Coronary artery (tissue), 2 donors: ENCODE measurements around the gene TTLL11.
A peak's percentile ranks its signal among the peaks of the same experiment; 100 is the strongest.

Experiments
- DNase-seq: peaks from one replicate; pipeline ENCODE4 v3.0.0-alpha.2; 2017; ENCODE audit warnings: low spot score
- H3K27ac ChIP-seq, 2 donors: fragments of 200-600 bp; sonication (generic); one replicate each; pipeline ENCODE4 v1.5.1; 2016 to 2019
- H3K4me3 ChIP-seq: fragments of 200-600 bp; sonication (generic); 2 replicates; pipeline ENCODE4 v1.5.1; 2016; ENCODE audit warnings: mild to moderate bottlenecking, moderate library complexity
- CTCF ChIP-seq: fragments of 200-600 bp; sonication (generic); IDR thresholded peaks from one replicate; pipeline ENCODE4 v1.5.1; 2019; ENCODE audit warnings: antibody characterized with exemption

Gene TTLL11

GRCh38 chr9:122096620-122097415, 3.7 kb upstream of the TTLL11 start:
- TF ChIP-seq CTCF, result no peak
- no peak overlapping the region for H3K27ac ChIP-seq
- no peak overlapping the region for H3K4me3 ChIP-seq
- peak; percentile 2 for DNase-seq

GRCh38 chr9:122095010-122095767, 2.1 kb upstream of the TTLL11 start:
- DNase-seq, result peak; percentile 70

GRCh38 chr9:122091682-122092592, 1.2 kb downstream of the TTLL11 start:
- Histone ChIP-seq H3K4me3 (peak overlapping the region; percentile 93), H3K27ac (peak overlapping the region; percentile 75 to 91)
- no peak for TF ChIP-seq CTCF
- peak; percentile 7 for DNase-seq

More at GRCh38 chr9:122095010-122095767, 2.1 kb upstream of the TTLL11 start:
- no peak overlapping the region for H3K27ac ChIP-seq
- no peak overlapping the region for H3K4me3 ChIP-seq
- peak; percentile 51 for TF ChIP-seq CTCF

GRCh38 chr9:122090981-122091380, 2.1 kb downstream of the TTLL11 start:
- Histone ChIP-seq H3K27ac (peak overlapping the region in 1 of 2 donors; percentile 91), H3K4me3 (peak overlapping the region; percentile 93)
- no peak for TF ChIP-seq CTCF
- no peak for DNase-seq

- Histone ChIP-seq H3K27ac (no peak overlapping the region), H3K4me3 (peak overlapping the region; percentile 8)
- TF ChIP-seq CTCF, result no peak
- DNase-seq, result peak; percentile 33
These were observed 2.7 kb downstream of the TTLL11 start for GRCh38 chr9:122090287-122090883.

- no peak for TF ChIP-seq CTCF
- Histone ChIP-seq H3K4me3 (no peak overlapping the region), H3K27ac (peak overlapping the region; percentile 77 to 84)
- no peak for DNase-seq
These were observed 4.0 kb downstream of the TTLL11 start for GRCh38 chr9:122088880-122089706.
